CD4-positive, alpha-beta T cell treated with Interleukin-12 subunit alpha and Interleukin-12 subunit beta, for 1 hour (primary cell): ENCODE results near the gene COL21A1.

Experiments
- DNase-seq: peaks from one replicate; pipeline ENCODE4 v3.0.0-alpha.2; 2020

Gene COL21A1

GRCh38 chr6:56173228-56173627 is 74.2 kb downstream of the COL21A1 start:
- no peak for DNase-seq

DNA sequence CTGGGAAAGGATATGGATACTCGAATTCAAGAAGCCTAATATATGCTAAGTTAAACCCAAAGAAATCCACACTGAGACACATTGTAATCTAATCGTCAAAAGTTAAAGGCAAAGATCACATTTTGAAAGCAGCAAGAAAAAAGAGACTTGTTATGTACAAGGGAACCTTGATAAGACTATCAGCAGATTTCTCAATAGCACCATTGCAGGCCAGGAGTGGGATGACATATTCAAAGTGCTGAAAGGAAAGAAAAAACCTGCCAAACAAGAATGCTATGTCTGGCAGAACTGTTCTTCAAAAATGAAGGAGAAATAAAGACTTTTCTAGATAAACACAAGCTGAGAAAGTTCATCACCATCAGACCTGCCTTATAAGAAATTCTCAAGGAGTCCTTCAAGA is 75.2 kb downstream of the COL21A1 start:
- DNase-seq: no peak

- DNase-seq: no peak
These were observed 78.0 kb downstream of the COL21A1 start for GRCh38 chr6:56169366-56169765.

DNA sequence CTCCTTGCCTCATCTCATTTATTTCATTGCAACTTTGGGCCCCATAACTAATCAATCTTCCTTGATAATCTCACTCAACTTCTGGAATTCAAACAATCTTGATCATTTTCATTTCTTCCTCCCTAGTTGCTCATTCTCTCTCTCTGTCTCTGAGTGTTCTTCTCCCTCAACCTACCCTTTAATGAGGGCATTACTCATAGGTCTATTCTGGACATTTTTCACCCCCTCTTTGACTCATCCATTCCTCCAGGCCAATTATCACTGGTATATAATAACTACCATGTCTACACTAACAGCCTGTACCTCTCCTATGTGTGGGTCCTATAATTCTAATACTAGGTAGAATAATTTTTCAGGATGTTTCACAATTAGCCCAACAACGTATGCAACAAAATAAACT is 78.8 kb downstream of the COL21A1 start:
- DNase-seq: no peak

- no peak for DNase-seq
These were observed 85.3 kb downstream of the COL21A1 start for GRCh38 chr6:56162081-56162480.

DNA sequence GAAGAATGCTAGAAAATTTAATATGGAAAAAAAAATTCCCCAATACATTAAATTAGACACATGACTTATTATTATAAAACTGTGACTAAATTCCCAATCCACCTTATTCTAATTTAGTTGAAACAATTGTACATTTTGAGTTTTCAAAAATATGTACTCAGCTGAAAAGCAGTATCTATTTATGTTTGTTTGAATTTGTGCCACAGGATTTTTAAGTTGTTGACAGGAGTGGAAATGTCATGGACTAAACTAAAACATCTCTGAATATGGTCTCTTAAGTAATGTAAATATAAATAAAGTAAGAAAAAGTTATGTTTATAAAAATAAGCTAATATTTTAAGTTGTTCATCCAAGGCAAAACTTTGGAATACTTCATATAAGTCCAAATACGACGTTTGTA is 86.9 kb downstream of the COL21A1 start:
- no peak for DNase-seq

DNA sequence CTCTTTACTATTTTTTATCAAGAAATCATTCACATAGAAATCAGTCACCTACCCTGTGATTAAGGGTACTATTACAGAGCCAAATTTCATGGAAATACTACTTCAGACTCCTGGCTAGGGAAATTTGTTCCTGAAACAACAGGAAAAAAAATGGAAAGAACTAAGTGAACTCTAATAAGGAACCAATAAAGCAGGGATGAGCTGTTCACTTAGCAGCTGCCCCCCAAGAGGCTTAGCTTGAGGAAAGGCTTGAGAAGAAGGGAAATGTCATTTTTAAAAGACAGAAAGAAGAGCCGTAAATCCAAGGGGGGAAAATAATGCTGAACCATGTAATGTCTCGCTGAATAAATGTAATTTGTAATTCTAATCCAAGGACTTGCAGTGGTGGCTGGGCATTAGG is 88.8 kb downstream of the COL21A1 start:
- no peak for DNase-seq

GRCh38 chr6:56156643-56157042 is 90.7 kb downstream of the COL21A1 start:
- no peak for DNase-seq

DNA sequence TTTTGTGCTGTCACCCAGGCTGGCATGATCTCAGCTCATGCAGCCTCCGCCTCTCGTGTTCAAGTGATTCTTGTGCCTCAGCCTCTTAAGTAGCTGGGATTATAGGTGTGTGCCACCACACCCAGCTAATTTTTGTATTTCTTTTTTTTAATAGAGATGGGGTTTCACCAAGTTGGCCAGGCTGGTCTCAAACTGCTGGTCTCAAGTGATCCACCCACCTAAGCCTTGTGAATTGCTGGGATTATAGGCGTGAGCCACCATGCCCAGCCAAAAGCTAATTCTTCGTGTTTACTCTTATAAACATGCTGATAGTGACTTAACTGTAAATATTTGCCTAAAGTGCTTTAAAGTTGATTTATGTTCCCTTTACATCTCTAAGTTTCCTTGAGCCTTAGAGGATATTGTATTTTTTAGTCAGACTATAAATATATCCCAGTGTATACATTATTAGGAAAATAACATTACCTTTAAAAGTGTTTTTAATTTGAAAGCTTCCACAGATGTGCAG is 91.7 kb downstream of the COL21A1 start:
- no peak for DNase-seq

GRCh38 chr6:56154076-56154475 is 93.3 kb downstream of the COL21A1 start:
- no peak for DNase-seq

DNA sequence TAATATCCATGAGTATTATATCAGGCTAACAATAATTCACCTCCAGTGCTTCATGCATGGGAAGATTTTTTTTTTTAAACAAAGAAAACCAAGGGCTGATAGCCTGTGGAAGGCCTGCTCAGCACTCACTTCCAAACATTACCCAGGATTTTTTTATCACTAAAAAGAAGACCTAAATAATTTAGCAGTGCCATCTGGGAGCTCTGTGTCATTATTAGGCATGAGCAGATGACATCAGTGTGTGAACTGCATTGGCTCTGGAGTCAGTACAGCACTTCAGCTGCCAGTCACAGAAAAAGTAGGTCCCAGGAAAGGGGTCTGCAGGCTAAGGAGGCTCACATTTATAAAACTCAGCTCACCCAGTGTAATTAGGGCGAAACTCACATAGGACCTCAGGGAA is 94.8 kb downstream of the COL21A1 start:
- DNase-seq: no peak

- no peak for DNase-seq
These were observed 95.7 kb downstream of the COL21A1 start for GRCh38 chr6:56151609-56152224.

DNA sequence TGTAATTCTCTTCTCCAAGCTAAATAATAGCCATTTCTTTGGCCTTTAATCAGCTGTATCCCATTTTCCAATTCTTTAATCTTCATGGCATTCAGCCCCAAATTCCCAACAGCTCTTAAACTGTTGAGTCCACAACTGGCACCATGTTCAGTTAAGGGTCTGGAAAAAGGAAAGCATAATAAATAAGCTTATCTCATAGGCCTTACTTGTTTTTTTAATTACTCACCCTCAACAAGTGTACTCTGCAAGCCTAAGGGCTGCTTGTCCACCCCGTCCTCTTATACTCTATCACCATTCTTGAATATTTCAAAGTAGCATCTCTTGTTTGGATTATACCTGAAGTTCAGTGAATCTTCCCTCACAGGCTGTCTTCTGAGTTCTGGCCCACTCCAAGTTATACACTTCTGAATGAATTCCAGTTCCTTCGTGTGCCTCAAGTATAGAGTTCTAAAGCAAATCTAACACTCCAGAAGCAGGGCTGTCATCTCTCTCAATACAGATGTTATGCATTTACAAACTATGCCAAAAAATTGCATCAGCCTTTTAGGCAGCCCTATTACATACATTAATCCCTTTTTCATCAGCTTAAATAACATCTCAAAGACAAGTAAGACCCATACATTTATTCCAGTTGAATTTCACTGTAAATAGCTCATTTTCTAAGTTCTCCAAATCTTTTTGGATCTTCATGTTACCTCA is 98.7 kb downstream of the COL21A1 start:
- no peak for DNase-seq

DNA sequence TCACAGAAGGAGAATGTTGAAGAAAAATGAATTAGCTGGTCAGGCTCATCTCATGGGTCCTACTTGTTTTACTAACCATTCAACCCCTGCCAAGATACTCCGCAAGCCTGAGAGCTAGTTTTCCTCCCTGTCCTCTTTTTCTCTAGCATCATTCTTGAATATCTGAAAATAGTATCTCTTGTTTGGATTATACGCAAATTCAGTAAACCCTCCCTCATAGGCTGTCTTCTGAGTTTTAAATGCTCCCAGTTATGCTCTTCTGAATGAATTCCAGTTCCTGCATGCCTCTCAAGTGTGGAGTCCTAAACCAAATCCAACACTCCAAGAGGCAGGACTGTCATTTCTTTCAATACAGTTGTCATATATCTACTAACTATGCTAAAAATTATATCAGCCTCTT is 99.6 kb downstream of the COL21A1 start:
- no peak for DNase-seq

- DNase-seq: no peak
These were observed 101.3 kb downstream of the COL21A1 start for GRCh38 chr6:56146086-56146485.

DNA sequence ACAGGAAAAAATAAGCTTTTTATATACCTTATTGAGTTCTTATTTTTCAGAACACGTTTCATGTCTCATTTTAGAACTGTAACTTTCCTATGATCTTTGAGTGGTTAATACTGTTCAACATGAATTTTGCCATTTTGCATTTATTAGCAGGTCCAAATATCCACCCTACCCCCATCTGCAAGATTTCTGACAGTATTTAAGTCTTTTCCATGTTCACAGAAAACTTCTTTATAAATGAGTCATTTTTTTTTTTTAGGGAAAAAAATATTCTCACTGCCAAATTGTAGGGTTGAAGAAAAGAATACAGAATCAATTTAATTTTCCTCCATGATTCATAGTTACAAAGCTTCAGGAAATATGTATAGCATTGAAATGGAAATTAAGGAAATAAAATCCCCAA is 101.8 kb downstream of the COL21A1 start:
- no peak for DNase-seq

- no peak for DNase-seq
These were observed 102.6 kb downstream of the COL21A1 start for GRCh38 chr6:56144538-56145324.

DNA sequence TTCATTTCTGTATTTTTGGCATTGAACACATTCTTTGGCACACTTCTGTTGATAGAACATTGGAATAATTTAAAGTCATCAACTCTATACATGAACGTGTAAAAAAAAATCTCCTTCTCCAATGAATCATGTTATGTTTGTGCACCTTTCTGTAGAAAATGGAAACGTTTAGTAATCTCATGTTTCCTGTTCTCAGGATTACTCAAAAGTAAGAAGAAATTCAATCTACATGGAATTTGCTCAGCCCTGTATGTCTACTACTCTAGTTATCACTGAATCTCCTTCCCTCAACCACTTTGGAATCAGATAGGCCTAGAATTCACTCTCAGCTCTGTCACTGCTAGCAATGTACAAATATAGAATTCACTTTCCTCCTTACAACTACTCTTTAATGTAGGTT is 103.6 kb downstream of the COL21A1 start:
- no peak for DNase-seq

GRCh38 chr6:56140090-56140489 is 107.3 kb downstream of the COL21A1 start:
- DNase-seq: no peak

DNA sequence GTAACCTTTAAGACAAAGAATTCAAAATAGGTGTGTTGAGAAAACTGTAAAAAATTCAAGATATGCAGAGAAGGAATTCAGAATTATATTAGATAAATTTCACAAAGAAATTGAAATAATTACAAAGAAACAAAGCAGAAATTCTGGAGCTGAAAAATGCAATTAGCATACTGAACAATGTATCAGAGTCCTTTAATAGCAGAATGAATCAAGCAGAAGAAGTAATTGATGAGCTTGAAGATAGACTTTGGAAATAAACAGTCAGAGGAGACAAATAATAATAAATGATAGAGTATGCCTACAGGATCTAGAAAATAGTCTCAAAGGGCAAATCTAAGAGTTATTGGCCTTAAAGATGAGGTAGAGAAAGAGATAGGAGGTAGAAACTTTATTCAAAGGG is 131.7 kb downstream of the COL21A1 start:
- DNase-seq: no peak

DNA sequence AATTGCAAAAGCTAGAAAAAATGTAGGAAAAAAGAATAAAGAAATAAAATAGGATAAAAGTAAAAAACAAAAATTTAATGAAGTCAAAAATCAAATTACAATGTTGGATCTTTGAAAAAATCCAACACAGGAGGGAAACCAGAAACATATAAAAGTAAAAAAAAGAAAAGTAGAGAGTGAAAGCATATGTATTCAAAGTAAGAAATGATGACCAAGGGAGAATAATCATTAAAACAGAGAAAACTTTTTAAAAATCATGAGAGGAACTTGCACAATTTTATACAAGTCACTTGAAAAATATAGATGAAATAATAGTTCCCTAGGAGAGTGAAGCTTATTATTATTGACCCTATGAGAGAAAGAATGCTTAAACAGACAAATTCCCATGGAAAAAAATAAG is 138.2 kb downstream of the COL21A1 start:
- DNase-seq: no peak

- DNase-seq: no peak
These were observed 141.1 kb downstream of the COL21A1 start for GRCh38 chr6:56106231-56106630.

GRCh38 chr6:56104591-56104990 is 142.8 kb downstream of the COL21A1 start:
- no peak for DNase-seq

- no peak for DNase-seq
These were observed 145.2 kb downstream of the COL21A1 start for GRCh38 chr6:56102216-56102615.
